ENCODE data around the gene NR4A3. TPM values are rescaled to one million over a fixed set of nuclear protein-coding genes. Genes with fewer than 3 reads are reported as not detected.

The NR4A3 gene
- total and polyA plus RNA-seq, 2 experiments from 2014 or later, result 0.10 to 0.17 TPM

DNA sequence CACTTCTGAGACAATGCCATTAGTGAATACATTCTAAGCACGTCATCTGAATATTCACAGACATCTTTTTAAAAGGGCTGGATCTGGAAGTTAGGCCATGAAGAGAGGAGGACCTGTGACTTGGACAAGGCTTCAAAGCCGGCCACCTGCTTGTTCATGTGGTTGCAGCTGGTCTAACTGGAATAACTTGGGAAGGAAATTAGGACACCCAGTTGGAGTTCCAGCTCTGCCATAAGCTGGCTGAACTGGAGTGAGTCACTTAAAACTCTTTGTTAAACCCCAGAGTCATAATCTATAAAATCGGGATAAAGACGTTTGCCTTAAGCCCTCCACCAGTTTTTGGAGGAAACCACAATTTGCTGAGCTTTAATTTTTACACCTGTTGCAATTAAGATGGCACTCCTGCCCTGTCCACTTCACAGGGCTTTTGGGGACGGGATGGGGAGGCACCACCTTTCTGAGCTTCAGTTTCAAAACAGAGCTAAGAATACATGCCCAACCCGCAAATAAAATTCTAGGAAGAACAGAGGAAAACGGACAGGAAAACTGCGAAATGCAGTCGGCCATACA, 84.2 kb downstream of the NR4A3 start:
- no peaks in the 10 kb centered on the region for H3K27me3 ChIP-seq (ENCODE audit: insufficient read depth)
- H3K4me3 Mint-ChIP-seq, result peak overlapping the region; percentile 95
- H3K79me2 ChIP-seq (replicated peaks; ENCODE audit: insufficient read depth), result peaks cover 10% of the 10 kb centered on the region; the same call in 1 of the 2 replicates
- TF ChIP-seq STAT1 (IDR thresholded peaks at IDR 0.05; ENCODE audit: unreplicated experiment) (no peak), ZNF114 (CRISPR knock-in tag; IDR thresholded peaks at IDR 0.05) (no peak)
- TF ChIP-seq, protein P1, sequence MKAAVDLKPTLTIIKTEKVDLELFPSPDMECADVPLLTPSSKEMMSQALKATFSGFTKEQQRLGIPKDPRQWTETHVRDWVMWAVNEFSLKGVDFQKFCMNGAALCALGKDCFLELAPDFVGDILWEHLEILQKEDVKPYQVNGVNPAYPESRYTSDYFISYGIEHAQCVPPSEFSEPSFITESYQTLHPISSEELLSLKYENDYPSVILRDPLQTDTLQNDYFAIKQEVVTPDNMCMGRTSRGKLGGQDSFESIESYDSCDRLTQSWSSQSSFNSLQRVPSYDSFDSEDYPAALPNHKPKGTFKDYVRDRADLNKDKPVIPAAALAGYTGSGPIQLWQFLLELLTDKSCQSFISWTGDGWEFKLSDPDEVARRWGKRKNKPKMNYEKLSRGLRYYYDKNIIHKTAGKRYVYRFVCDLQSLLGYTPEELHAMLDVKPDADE (IDR thresholded peaks at IDR 0.05), result no peak
- H3K27ac ChIP-seq (ENCODE audit: low read depth), result no peak overlapping the region
- H3K27ac Mint-ChIP-seq, result no peak overlapping the region; the same call in 1 of the 2 replicates
- H3K4me1 ChIP-seq (ENCODE audit: insufficient read depth), result peaks cover 29% of the 10 kb centered on the region
- H3K27me3 Mint-ChIP-seq (ENCODE audit: insufficient read depth, low read depth, poor library complexity), result peaks cover 5% of the 10 kb centered on the region
- no peaks in the 10 kb centered on the region for H4K20me1 ChIP-seq (replicated peaks; ENCODE audit: insufficient read depth)
- ATAC-seq (no peak), DNase-seq (ENCODE audit: low spot score) (no peak)
- peaks cover 5% of the 10 kb centered on the region; the same call in 1 of the 2 replicates for H3K9me2 ChIP-seq (ENCODE audit: insufficient read depth)
- no peaks in the 10 kb centered on the region for H3K36me3 ChIP-seq (ENCODE audit: insufficient read depth)
- peak overlapping the region; percentile 86 for H3K4me3 ChIP-seq
- H3K4me2 ChIP-seq, result peak overlapping the region; percentile 89
- H3K4me1 Mint-ChIP-seq, result peaks cover 29% of the 10 kb centered on the region
- no peaks in the 10 kb centered on the region; the same call in 2 of the 3 replicates for H3K36me3 Mint-ChIP-seq (ENCODE audit: low read depth)
- H3K9me3 Mint-ChIP-seq, result no peaks in the 10 kb centered on the region
- H2AFZ ChIP-seq, result peak overlapping the region; percentile 93; the same call in 1 of the 2 replicates
- H3F3A ChIP-seq (replicated peaks; ENCODE audit: low read depth), result no peaks in the 10 kb centered on the region

DNA sequence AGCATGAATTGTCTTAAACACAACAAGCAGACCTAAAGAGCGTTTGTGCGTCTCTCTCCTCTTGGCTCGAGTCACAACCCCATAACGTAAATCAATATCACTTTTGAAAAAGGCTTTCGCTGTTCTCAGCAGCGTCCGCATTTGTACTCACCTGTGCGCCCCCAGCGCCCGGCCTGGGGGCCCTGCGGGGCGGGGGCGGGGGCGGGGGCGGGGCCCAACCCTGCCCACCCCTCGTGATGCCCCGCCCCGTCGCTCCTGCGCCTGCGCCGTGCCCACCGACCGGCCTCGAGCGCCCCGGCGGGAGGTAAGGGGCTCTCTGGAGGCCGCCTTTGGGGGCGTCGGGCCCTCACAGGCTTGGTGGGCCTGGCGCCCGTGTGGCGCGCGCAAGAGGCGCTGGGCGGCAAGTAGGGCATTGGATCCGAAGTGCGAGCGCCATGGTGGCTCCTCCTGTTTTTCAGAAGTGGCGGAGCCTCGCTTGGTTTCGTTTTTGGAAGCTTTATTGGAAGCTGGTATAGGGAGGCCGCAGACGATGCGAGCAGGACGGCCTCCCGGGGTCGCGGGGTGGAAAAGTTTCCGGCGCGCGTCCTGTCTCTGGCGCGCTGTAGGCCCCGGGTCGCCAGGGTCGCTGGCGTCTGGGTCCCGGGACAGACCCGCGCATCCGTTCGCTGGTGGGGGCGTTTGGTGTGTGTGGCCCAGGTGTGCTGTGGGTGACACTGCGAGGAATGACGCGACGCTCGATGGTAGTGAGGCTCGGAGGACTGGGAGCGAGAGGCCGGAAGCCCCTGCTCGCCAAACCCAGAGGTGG, 84.9 kb downstream of the NR4A3 start, which contains the start of gene STX17:
Gene STX17 (plus strand): TSS at position 252 of the 805 bp plus-strand sequence. CDS start 8,586 bp downstream, outside the sequence.
- Histone ChIP-seq H3K27ac (ENCODE audit: low read depth) (peak within 1 kb of the TSS; percentile 55; the same call in 1 of the 2 replicates), H3K4me2 (peak within 1 kb of the TSS; percentile 89), H3K27me3 (ENCODE audit: insufficient read depth) (no peaks in the 10 kb centered on the region), H2AFZ (peak within 1 kb of the TSS; percentile 94), H3K36me3 (ENCODE audit: insufficient read depth) (no peaks in the 10 kb centered on the region), H3F3A (replicated peaks; ENCODE audit: low read depth) (no peaks in the 10 kb centered on the region), H3K4me1 (ENCODE audit: insufficient read depth) (peaks cover 29% of the 10 kb centered on the region), H3K4me3 (peak within 1 kb of the TSS; percentile 86), H4K20me1 (replicated peaks; ENCODE audit: insufficient read depth) (no peaks in the 10 kb centered on the region), H3K79me2 (replicated peaks; ENCODE audit: insufficient read depth) (peaks cover 10% of the 10 kb centered on the region; the same call in 1 of the 2 replicates), H3K9me2 (ENCODE audit: insufficient read depth) (0 out of 2 replicates have a peak, but pooled peaks cover 5% of the 10 kb centered on the region)
- TF ChIP-seq ZNF331 (CRISPR knock-in tag; IDR thresholded peaks at IDR 0.05; ENCODE audit: low read depth) (no peak), POLR2AphosphoS5 (IDR thresholded peaks at IDR 0.05; ENCODE audit: low read depth) (peak; percentile 91), STAT1 (IDR thresholded peaks at IDR 0.05; ENCODE audit: unreplicated experiment) (no peak), JUNB (IDR thresholded peaks at IDR 0.05; ENCODE audit: unreplicated experiment) (no peak), EZH2phosphoT487 (IDR thresholded peaks at IDR 0.05; ENCODE audit: unreplicated experiment) (no peak), EZH2 (IDR thresholded peaks at IDR 0.05; ENCODE audit: low read depth, unreplicated experiment) (no peak)
- DNase-seq (ENCODE audit: low spot score) (peak; percentile 79), ATAC-seq (peak; percentile 89)
- no peaks in the 10 kb centered on the region for H3K9me3 Mint-ChIP-seq
- H3K27me3 Mint-ChIP-seq (ENCODE audit: insufficient read depth, low read depth, poor library complexity), result peaks cover 3% of the 10 kb centered on the region
- H3K27ac Mint-ChIP-seq, result peak within 1 kb of the TSS; percentile 93
- peaks cover 29% of the 10 kb centered on the region for H3K4me1 Mint-ChIP-seq
- peak within 1 kb of the TSS; percentile 95 for H3K4me3 Mint-ChIP-seq
- no peaks in the 10 kb centered on the region; the same call in 2 of the 3 replicates for H3K36me3 Mint-ChIP-seq (ENCODE audit: low read depth)

Measured in GM23338 (cell line).